Memory B cell (primary cell): ENCODE data around the gene RELL1.

Source experiments
- ATAC-seq: fragments of 150-1000 bp; cut with Tn5 transposase; 2 replicates; pipeline ENCODE4 v1.10.0; 2021; ENCODE audit warnings: low read depth, mild to moderate bottlenecking, moderate library complexity
- DNase-seq, 2 donors: peaks; one replicate each; pipeline ENCODE4 v3.0.0; 2022; ENCODE audit warnings: low spot score in 2 of 2
- H3K27ac Mint-ChIP-seq: one replicate; pipeline ENCODE4 v1.8.0; 2022; ENCODE audit warnings: mild to moderate bottlenecking, moderate library complexity, mixed read lengths
- H3K27me3 Mint-ChIP-seq: one replicate; pipeline ENCODE4 v1.8.0; 2022; ENCODE audit warnings: mixed read lengths
- H3K36me3 Mint-ChIP-seq: one replicate; pipeline ENCODE4 v1.8.0; 2022; ENCODE audit warnings: mild to moderate bottlenecking, mixed read lengths
- H3K4me1 Mint-ChIP-seq: one replicate; pipeline ENCODE4 v1.8.0; 2022; ENCODE audit warnings: mixed read lengths
- H3K4me3 Mint-ChIP-seq: one replicate; pipeline ENCODE4 v1.8.0; 2022; ENCODE audit warnings: mild to moderate bottlenecking, moderate library complexity, mixed read lengths
- H3K9me3 Mint-ChIP-seq: one replicate; pipeline ENCODE4 v1.8.0; 2022; ENCODE audit warnings: mixed read lengths

RELL1 gene

DNA sequence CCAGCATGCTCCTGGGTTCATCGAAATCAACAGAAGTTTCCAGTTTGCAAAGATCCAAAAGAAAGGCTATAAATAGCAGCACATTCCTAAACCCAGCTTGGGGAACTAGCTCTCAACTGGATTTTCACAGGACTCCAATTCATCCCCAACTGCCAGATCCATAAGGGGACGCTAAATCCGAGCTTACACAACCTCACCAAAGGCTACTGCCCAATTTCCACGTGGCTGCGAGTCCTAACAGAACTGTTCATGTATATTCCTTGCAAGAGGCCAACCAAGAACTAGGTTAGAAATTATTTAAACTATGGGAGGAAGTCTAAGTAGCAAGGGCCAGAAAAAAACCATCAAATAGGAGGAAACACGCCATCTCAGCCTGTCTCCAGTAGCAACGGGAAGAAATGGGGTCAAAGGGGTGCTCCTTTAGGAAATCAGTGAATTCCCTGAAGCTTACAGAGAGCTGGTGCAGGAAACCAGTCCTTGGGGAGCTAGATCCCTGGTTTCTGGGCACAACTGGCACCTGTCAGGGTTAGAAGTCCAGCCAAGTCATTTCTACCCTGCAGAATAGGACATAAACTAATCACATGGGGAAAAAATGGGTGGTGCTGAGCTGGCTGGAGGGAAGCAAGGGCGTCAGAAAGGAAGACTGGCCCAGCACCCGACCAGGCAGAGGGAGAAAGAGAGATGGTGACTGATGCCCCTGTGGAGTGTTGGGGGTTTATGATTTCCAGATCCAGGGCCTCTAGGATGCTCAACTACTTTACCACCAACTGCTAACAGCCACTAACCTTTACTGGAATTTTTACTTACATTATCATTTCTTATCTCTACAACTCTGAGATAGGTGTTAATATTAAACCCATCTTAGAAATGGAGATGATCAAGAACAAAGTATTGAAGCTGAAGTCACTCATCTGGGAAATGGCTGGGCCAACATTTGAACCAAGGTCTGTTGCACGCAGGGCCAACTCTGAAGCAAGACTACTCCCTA lies 20.5 kb downstream of the RELL1 start:
- ATAC-seq (no peak), DNase-seq (no peak)
- H3K27me3 Mint-ChIP-seq: no peaks in the 10 kb centered on the region
- H3K36me3 Mint-ChIP-seq: no peaks in the 10 kb centered on the region
- no peak overlapping the region for H3K4me3 Mint-ChIP-seq
- H3K4me1 Mint-ChIP-seq: peaks cover 4% of the 10 kb centered on the region
- no peak overlapping the region for H3K27ac Mint-ChIP-seq
- no peaks in the 10 kb centered on the region for H3K9me3 Mint-ChIP-seq

DNA sequence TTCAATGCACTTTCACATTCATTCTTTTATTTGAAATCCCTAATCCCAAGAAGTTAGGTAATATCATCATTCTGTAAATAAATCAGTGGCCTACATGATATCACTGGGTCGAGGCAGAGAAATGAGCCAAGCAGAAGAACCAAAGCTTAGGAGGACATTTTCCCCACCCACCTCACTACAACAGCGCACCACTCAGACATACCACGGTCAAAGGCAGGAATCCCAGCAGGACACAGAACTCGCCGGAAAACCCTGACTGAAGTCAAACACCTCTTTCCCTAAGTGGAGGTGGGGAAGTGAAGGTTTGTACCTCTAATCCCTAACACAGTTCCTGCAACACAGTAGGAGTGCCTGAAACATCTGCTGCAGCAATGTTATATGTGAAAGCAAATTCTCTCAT lies 21.5 kb downstream of the RELL1 start:
- peaks cover 4% of the 10 kb centered on the region for H3K4me1 Mint-ChIP-seq

DNA sequence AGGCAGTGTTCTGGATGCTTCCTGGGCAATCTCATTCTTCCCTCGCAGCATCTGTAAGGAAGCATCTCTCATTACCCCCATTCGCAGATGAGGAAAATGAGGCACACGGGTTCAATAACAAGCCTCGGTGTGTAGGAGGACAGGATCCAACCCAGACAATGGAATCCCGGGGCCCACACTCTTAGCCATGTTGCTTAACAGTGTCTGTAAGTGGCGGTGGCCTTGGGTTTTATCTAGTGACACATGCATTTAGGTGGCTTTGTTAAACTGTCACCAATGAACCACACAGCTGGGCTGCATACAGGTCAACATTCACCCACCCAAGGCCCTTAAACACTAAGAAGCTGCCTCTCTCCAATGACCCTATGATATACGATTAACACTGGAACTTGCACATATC lies 22.6 kb downstream of the RELL1 start:
- ATAC-seq: no peak
- Mint-ChIP-seq H3K9me3 (no peaks in the 10 kb centered on the region), H3K27ac (no peak overlapping the region), H3K27me3 (no peaks in the 10 kb centered on the region), H3K4me3 (no peak overlapping the region), H3K36me3 (peaks cover 2% of the 10 kb centered on the region), H3K4me1 (peaks cover 4% of the 10 kb centered on the region)
- no peak for DNase-seq

More for the DNA sequence above, 21.5 kb downstream of the RELL1 start:
- DNase-seq: no peak
- no peak overlapping the region for H3K4me3 Mint-ChIP-seq
- H3K27ac Mint-ChIP-seq: no peak overlapping the region
- H3K27me3 Mint-ChIP-seq: no peaks in the 10 kb centered on the region
- peaks cover 2% of the 10 kb centered on the region for H3K36me3 Mint-ChIP-seq
- no peak for ATAC-seq
- no peaks in the 10 kb centered on the region for H3K9me3 Mint-ChIP-seq

DNA sequence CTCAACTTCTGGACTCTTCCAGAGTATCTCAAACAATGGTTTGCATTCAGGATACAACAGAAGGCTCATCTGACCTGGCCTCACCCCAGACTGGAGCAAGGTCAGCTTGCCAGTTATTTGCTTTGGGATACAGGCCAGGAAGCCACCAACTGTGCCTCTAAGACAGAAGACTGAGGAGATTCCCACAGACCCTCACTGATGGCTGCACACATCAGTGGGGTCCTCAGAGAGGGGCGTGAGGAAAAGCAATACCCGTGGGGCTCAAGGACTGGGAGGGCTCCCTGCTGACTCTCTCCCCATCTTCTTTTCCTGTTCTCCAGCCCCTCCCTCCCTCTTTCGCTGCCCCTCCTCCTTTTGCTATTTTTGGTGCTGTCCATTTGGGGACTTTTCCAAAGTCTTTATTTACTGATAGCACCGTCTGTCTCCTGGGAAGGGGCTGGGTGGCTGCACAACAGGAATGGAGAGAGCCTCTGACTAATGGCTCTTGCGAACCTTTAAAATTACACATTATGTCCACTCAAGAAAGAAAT lies 23.2 kb downstream of the RELL1 start:
- Mint-ChIP-seq H3K27ac (no peak overlapping the region), H3K9me3 (no peaks in the 10 kb centered on the region)

DNA sequence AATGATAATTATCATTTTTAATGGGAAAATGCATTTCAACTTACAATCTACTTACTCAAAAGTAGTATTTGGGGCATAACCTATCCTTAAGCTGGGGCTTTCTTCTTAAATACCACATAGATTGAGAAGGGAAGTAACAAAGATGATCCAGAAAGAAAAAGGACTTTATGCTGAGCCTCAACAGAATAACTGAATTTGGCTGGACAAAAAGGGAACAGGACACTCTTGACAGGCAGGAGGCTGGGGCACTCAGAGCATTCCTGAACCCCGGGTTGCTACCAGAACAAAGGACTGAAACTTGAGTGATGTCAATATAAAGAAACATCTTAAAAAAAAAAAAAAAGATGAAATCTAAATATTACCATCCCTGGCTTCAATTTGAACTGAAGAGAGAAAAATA lies 23.9 kb downstream of the RELL1 start:
- Mint-ChIP-seq H3K27ac (no peak overlapping the region), H3K27me3 (peaks cover 1% of the 10 kb centered on the region), H3K4me3 (no peak overlapping the region), H3K36me3 (peaks cover 4% of the 10 kb centered on the region), H3K9me3 (peaks cover under 1% of the 10 kb centered on the region), H3K4me1 (peaks cover 4% of the 10 kb centered on the region)
- no peak for DNase-seq
- no peak for ATAC-seq

More for the DNA sequence above, 23.2 kb downstream of the RELL1 start:
- Mint-ChIP-seq H3K36me3 (peaks cover 2% of the 10 kb centered on the region), H3K4me3 (no peak overlapping the region), H3K27me3 (peaks cover 1% of the 10 kb centered on the region), H3K4me1 (peaks cover 4% of the 10 kb centered on the region)
- ATAC-seq (no peak), DNase-seq (no peak)

DNA sequence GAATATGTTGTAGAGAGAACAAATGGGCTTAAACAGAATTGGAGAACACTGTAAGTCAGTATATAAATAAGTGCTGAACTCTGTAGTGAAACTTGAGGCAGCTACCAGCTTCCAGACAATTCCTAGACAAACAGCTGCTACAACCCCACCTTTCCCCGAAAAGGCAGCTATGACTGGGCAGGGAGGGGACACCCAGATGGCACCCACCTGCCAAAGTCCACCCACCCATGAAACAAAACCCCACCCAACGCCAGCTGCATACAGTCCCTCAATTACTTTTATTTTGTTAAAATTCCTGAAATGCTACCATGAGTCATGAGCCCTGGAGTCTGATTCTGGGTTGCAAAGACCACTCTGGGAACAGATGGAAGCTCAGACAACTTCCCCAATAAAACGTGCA lies 24.4 kb downstream of the RELL1 start:
- H3K36me3 Mint-ChIP-seq: peaks cover 6% of the 10 kb centered on the region
- peaks cover 2% of the 10 kb centered on the region for H3K4me1 Mint-ChIP-seq
- ATAC-seq: no peak
- DNase-seq: no peak
- peaks cover 3% of the 10 kb centered on the region for H3K9me3 Mint-ChIP-seq
- H3K4me3 Mint-ChIP-seq: no peak overlapping the region
- peaks cover 1% of the 10 kb centered on the region for H3K27me3 Mint-ChIP-seq
- no peak overlapping the region for H3K27ac Mint-ChIP-seq

DNA sequence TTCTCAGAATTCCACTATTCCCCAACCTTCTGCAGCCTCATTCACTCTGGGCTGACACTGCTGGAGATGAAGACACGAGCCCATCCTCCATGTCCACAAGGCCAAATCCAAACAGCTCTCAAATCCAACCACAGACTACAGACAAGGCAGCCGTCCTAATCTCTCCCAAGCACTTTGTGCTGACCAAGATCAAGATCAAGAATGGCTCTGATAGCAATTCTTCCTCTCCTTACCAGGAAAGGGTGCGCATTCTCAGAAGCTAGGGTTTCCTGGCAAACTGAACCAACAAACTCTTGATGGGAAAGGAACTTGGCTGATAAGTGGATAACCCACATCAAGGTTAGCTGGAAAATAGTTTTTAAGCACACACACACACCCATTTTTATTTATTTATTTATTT lies 26.5 kb downstream of the RELL1 start:
- peaks cover 5% of the 10 kb centered on the region for H3K9me3 Mint-ChIP-seq
- peaks cover 9% of the 10 kb centered on the region for H3K36me3 Mint-ChIP-seq
- peaks cover 1% of the 10 kb centered on the region for H3K27me3 Mint-ChIP-seq
- no peak overlapping the region for H3K27ac Mint-ChIP-seq
- DNase-seq (no peak), ATAC-seq (no peak)
- H3K4me1 Mint-ChIP-seq: no peaks in the 10 kb centered on the region
- no peak overlapping the region for H3K4me3 Mint-ChIP-seq

DNA sequence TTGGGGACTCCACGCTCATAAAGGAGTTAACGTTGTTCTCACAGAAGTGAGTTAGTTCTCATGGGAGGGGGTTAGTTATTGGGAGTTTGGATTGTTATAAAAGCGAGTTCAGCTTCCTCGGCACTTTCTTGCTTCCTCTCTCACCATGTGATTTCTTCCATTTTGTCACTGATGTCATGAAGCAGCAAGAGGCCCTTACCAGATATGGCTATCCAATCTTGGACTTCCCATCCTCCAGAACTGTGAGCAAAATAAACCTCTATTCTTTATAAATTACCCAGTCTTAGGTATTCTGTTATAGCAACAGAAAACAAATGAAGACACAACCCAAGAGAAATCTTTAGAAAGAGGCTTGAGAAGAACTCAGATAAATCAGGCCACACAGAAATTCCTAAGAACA lies 29.5 kb downstream of the RELL1 start:
- ATAC-seq: no peak
- Mint-ChIP-seq H3K4me3 (no peak overlapping the region), H3K36me3 (peaks cover 13% of the 10 kb centered on the region), H3K4me1 (no peaks in the 10 kb centered on the region), H3K9me3 (peaks cover 10% of the 10 kb centered on the region), H3K27me3 (peaks cover 3% of the 10 kb centered on the region), H3K27ac (no peak overlapping the region)
- no peak for DNase-seq

DNA sequence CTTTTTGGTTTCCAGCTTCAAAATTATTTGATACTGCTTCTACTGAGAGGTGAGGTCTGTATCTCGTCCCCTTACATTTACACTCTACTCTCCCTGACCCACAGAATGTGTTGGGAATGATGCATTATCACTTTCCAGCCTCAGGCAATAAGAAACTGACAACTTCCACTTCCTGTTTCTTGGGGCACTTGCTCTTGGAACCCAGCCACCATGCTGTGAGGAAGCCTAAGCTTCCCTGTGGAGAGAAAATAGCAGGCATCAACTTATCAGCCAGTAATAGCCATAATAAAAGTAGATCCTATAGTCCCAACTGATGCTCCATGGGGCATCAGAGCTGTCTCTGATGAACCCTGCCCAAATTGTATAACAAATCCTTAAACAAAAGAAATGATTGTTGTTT lies 32.6 kb downstream of the RELL1 start:
- peaks cover 3% of the 10 kb centered on the region for H3K27me3 Mint-ChIP-seq
- H3K4me3 Mint-ChIP-seq: no peak overlapping the region
- H3K4me1 Mint-ChIP-seq: no peaks in the 10 kb centered on the region
- H3K36me3 Mint-ChIP-seq: peaks cover 15% of the 10 kb centered on the region
- ATAC-seq (no peak), DNase-seq (no peak)
- H3K9me3 Mint-ChIP-seq: peaks cover 10% of the 10 kb centered on the region
- H3K27ac Mint-ChIP-seq: no peak overlapping the region

DNA sequence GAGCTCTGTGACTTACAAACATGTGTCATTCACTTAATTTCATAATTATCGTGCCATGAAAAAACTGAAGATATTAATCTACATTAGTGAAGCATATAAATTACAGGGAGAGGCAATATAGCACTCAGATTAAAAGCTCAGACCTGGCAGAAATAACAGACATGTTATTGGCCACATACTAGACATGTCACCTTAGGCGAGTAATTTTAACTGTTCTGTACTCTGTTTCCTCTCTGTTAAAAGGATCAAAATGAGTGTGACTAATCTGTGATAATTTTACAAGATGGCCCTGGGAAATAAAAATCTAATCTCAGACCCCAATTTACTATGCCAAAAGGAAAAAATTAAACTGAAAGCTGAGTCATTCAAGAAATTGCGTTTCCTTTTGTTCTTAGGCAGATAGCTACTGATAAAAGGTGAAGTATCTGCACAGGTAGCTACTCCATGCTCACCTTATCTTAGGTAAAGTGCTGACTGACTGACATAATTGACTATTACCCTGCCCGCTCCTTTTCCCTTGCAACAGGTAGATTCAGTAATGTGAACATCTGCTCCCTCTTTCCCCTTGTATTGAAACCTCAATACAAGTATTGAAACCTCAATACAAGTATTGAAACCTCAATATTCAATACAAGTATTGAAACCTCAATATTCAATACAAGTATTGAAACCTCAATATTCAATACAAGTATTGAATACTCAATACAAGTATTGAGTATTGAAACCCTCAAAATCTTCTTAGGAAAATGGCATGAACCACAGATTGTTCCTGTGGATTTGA lies 33.2 kb downstream of the RELL1 start:
- peaks cover 10% of the 10 kb centered on the region for H3K9me3 Mint-ChIP-seq
- H3K4me1 Mint-ChIP-seq: no peaks in the 10 kb centered on the region
- H3K36me3 Mint-ChIP-seq: peaks cover 15% of the 10 kb centered on the region
- ATAC-seq (no peak), DNase-seq (no peak)
- H3K27me3 Mint-ChIP-seq: peaks cover 2% of the 10 kb centered on the region
- H3K27ac Mint-ChIP-seq: no peak overlapping the region
- no peak overlapping the region for H3K4me3 Mint-ChIP-seq

DNA sequence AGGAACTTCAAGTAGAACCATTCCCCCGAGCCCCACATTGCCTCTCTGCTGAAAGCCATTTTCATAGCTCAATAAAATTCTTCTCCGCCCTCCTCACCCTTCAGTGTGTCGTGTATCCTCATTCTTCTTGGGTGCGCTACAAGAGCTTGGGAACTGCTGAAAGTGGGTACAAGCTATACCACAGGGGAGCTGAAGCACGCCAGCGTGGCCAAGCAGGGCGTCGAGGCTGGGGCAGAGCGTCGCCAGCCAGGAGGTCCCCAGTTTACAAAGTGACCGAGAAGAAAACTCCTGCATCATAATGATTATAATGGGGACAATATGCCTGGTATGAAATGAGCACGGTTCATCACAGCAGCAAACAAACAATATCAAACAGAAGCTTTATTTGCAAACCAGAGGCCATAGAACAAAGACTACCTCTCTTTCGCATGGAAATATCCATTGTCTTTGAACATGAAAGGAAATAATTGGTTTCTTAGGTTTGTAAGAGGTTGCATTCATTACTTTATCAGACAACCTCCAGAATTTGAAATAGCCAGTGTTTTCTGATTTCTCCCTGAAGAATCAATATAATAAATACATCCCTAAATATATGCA lies 34.3 kb downstream of the RELL1 start:
- H3K4me3 Mint-ChIP-seq: no peak overlapping the region
- peaks cover 12% of the 10 kb centered on the region for H3K36me3 Mint-ChIP-seq
- DNase-seq (no peak), ATAC-seq (no peak)
- H3K9me3 Mint-ChIP-seq: peaks cover 7% of the 10 kb centered on the region
- H3K27me3 Mint-ChIP-seq: peaks cover 2% of the 10 kb centered on the region
- no peak overlapping the region for H3K27ac Mint-ChIP-seq
- H3K4me1 Mint-ChIP-seq: no peaks in the 10 kb centered on the region

DNA sequence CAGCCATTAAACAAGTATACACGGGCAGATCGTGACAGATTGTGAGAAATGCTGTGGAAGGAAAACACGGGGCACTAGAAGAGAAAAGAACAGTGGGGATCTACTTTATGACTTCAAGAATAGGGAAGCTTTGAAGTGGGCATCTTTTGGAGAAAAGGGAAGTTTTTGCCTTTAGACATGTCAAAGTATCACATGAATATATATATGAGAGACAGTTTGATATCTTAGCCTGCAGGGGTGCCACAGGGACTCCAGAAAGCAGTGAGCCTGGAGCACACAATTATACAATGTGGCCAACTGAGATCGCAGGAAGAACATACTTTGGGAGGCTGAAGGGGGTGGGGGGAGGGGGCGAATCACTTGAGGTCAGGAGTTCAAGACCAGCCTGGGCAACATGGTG lies 35.7 kb downstream of the RELL1 start:
- DNase-seq (no peak), ATAC-seq (no peak)
- no peak overlapping the region for H3K4me3 Mint-ChIP-seq
- H3K36me3 Mint-ChIP-seq: peaks cover 14% of the 10 kb centered on the region
- peaks cover 2% of the 10 kb centered on the region for H3K27me3 Mint-ChIP-seq
- no peaks in the 10 kb centered on the region for H3K4me1 Mint-ChIP-seq
- H3K9me3 Mint-ChIP-seq: peaks cover 5% of the 10 kb centered on the region
- H3K27ac Mint-ChIP-seq: no peak overlapping the region

DNA sequence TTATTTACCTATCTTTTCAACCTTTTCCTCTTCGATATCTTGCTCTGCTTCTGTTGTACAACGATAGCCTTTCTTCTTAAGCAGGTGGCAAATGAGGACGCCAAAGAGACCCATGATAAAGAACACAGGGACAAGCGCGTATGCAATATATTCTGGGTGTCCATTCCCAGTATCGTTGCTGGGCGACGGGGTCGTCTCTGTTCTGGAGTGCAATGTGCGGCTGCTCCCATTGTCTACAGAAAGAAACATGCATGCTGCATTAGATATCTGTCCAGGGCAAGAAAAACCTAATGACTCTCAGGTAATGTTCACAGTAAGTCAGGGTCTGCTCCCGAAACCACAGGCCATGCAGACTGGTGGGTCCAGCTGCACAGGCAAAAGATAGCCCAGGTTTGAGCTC lies 36.9 kb downstream of the RELL1 start:
- Mint-ChIP-seq H3K4me3 (no peak overlapping the region), H3K4me1 (no peaks in the 10 kb centered on the region), H3K27ac (no peak overlapping the region), H3K9me3 (peaks cover 4% of the 10 kb centered on the region), H3K36me3 (peaks cover 12% of the 10 kb centered on the region), H3K27me3 (peaks cover 2% of the 10 kb centered on the region)
- ATAC-seq (no peak), DNase-seq (no peak)
